Activated naive CD8-positive, alpha-beta T cell treated with anti-CD3 and anti-CD28 coated beads, Interleukin-2, amount 10 ng/mL, durations not matched to agents 7 days and 5 days (primary cell): ENCODE data around the gene GPD1. TPM values are rescaled to one million over a fixed set of nuclear protein-coding genes. Genes with fewer than 3 reads are reported as not detected.
"Not testable (repeated sequence)": the region's sequence is repeated elsewhere in the genome, so short reads cannot be mapped to it uniquely, and the experiment has no call there.

ENCODE experiments used
- ATAC-seq: fragments of 150-1000 bp; cut with Tn5 transposase; one replicate; pipeline ENCODE4 v1.10.0; 2021; ENCODE audit warnings: low read depth, moderate library complexity
- POLR2A ChIA-PET: fragments of 350-600 bp; sonication (Branson Sonifier 250); formaldehyde crosslinking; loops from one replicate; lab custom pipeline; 2021; ENCODE audit warnings: antibody characterized with exemption; lab: Charles Lee
- DNase-seq: peaks from one replicate; pipeline ENCODE4 v3.0.0; 2021
- H3K27ac Mint-ChIP-seq: one replicate; pipeline ENCODE4 v1.8.0; 2022; ENCODE audit warnings: mild to moderate bottlenecking, mixed read lengths
- H3K27me3 Mint-ChIP-seq: one replicate; pipeline ENCODE4 v1.8.0; 2022; ENCODE audit warnings: mild to moderate bottlenecking, moderate library complexity, mixed read lengths
- H3K36me3 Mint-ChIP-seq: one replicate; pipeline ENCODE4 v1.8.0; 2021; ENCODE audit warnings: mild to moderate bottlenecking, mixed read lengths
- H3K4me1 Mint-ChIP-seq: one replicate; pipeline ENCODE4 v1.8.0; 2021; ENCODE audit warnings: mixed read lengths
- H3K4me3 Mint-ChIP-seq: one replicate; pipeline ENCODE4 v1.8.0; 2022; ENCODE audit warnings: mild to moderate bottlenecking, moderate library complexity, mixed read lengths
- H3K9me3 Mint-ChIP-seq: one replicate; pipeline ENCODE4 v1.8.0; 2021; ENCODE audit warnings: mixed read lengths
- total RNA-seq, 2 experiments: library from RNA; stranded (reverse); gene quantifications; one replicate each; pipeline ENCODE4 v1.2.3, GENCODE V29; 2021

The GPD1 gene
- total RNA-seq, 2 experiments from 2014 or later: 0.33 to 0.91 TPM

DNA sequence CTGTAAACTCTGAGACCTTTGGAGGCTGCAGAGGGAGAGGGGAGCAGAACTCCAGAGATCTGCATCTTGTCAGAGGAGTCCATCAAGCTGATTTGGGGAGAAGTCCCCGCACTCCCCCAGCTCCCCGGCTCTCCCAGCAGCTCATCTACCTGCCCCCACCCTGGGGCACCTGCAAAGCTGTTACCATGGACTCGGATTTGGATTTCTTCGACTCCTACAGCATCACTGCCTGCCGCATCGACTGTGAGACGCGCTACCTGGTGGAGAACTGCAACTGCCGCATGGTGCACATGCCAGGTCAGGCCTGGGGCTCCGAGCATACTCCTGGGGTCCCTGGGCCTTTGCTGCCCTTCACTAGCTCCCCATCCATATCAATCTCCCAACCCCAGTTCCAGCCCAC is 25.5 kb upstream of the GPD1 start:
- H3K4me1 Mint-ChIP-seq: peaks cover 2% of the 10 kb centered on the region
- H3K27me3 Mint-ChIP-seq: no peaks in the 10 kb centered on the region
- H3K9me3 Mint-ChIP-seq: no peaks in the 10 kb centered on the region
- no peak for DNase-seq
- POLR2A ChIA-PET: no interaction called here
- H3K36me3 Mint-ChIP-seq: peaks cover 2% of the 10 kb centered on the region
- H3K27ac Mint-ChIP-seq: no peak overlapping the region
- no peak for ATAC-seq
- no peak overlapping the region for H3K4me3 Mint-ChIP-seq

DNA sequence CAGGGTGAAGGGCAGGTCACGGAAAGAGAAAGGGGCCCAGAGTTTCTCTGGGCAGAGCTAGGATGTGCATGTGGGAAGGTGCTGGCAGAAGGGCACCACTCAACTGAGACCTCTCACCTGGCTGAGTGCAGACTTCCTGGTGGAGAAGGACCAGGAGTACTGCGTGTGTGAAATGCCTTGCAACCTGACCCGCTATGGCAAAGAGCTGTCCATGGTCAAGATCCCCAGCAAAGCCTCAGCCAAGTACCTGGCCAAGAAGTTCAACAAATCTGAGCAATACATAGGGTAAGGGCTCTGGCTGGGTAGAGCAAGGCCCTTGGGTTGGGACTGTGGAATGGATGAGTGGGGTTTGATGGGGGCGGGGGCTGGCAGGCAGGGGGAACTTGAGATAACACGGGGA is 24.0 kb upstream of the GPD1 start:
- POLR2A ChIA-PET: no interaction called here
- no peak overlapping the region for H3K27ac Mint-ChIP-seq

GRCh38 chr12:50081096-50081808 is 22.6 kb upstream of the GPD1 start:
- Mint-ChIP-seq H3K27me3 (no peaks in the 10 kb centered on the region), H3K4me1 (peaks cover 9% of the 10 kb centered on the region), H3K27ac (no peak overlapping the region), H3K9me3 (no peaks in the 10 kb centered on the region), H3K36me3 (peaks cover 2% of the 10 kb centered on the region), H3K4me3 (no peak overlapping the region)
- no peak for DNase-seq
- POLR2A ChIA-PET: interaction anchor here (0.5 kb wide), 1 partner anchor 81 kb away, joined by 3 read pairs; no protein-coding TSS in a partner anchor
- ATAC-seq: no peak

More for the DNA sequence above, 24.0 kb upstream of the GPD1 start:
- DNase-seq: no peak
- no peaks in the 10 kb centered on the region for H3K9me3 Mint-ChIP-seq
- peaks cover 2% of the 10 kb centered on the region for H3K36me3 Mint-ChIP-seq
- ATAC-seq: no peak
- H3K4me3 Mint-ChIP-seq: no peak overlapping the region
- H3K4me1 Mint-ChIP-seq: peaks cover 2% of the 10 kb centered on the region
- no peaks in the 10 kb centered on the region for H3K27me3 Mint-ChIP-seq

DNA sequence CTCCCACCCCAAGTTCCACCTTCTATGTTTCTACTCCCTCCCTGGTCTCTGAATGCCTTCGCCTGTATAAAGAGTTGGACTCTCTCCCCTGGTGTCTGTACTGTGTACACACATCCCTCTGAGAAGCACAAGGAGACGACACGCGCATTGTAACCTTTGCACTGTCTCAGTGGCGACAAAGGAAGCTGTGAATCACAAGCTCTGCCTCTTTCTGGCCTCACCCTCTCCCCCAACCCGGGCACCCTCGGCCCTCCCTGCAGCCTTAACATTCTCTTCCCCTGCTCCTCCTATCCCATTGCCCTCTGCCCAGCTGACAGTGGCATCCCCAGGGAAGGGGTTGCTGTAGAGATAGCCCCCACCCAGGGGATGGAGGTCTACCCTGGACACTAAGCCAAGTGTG is 21.2 kb upstream of the GPD1 start:
- ATAC-seq: no peak
- Mint-ChIP-seq H3K4me1 (peaks cover 16% of the 10 kb centered on the region), H3K27me3 (no peaks in the 10 kb centered on the region), H3K9me3 (no peaks in the 10 kb centered on the region), H3K27ac (peak overlapping the region; percentile 35), H3K36me3 (peaks cover 6% of the 10 kb centered on the region), H3K4me3 (no peak overlapping the region)
- POLR2A ChIA-PET: interaction anchor here (0.6 to 1.2 kb wide), 2 partner anchors 29 to 201 kb away, joined by 3 to 5 read pairs; partner anchors contain the start of genes COX14 and LIMA1
- DNase-seq: no peak

DNA sequence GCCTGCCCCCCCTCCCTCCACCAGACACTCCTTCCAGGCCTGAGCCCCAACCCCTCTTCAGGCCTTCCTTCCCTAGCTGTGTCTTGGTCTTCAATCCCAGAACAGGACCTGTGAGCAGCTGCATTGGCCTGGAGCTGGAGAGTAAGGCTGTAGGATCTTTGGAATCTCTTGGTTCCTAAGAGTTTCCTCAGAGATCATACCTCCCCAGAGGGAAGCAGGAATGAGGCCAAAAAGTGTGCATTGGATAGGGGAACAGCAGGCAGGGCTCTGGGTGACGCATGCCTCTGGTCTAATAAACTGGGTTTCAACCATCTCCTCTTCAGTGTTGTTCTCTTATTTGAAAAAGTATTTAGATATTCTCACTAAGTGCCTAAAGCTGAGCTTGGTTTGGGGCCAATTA is 20.5 kb upstream of the GPD1 start:
- Mint-ChIP-seq H3K36me3 (peaks cover 4% of the 10 kb centered on the region), H3K4me3 (peak overlapping the region; percentile 66), H3K27ac (peak overlapping the region; percentile 53), H3K9me3 (no peaks in the 10 kb centered on the region), H3K4me1 (peaks cover 16% of the 10 kb centered on the region), H3K27me3 (no peaks in the 10 kb centered on the region)
- no peak for ATAC-seq
- no peak for DNase-seq
- POLR2A ChIA-PET: interaction anchor here (0.6 to 1.2 kb wide), 2 partner anchors 28 to 200 kb away, joined by 3 to 5 read pairs; partner anchors contain the start of genes COX14 and LIMA1

DNA sequence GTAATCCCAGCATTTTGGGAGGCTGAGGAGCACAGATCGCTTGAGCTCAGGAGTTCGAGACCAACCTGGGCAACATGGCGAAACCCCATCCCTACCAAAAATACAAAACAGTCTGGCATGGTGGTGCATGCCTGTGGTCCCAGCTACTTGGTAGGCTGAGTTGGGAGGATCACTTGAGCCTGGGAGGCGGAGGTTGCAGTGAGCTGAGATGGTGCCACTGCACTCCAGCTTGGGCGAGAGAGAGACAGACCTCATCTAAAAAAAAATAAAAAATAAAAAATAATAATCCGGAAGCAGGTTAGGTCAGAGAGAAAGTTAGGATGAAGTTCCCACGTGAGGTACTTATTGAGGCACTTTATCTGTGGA is 19.4 kb upstream of the GPD1 start:
- ATAC-seq, H3K9me3 Mint-ChIP-seq, H3K36me3 Mint-ChIP-seq, DNase-seq, H3K27me3 Mint-ChIP-seq: not testable (repeated sequence)
- peaks cover 23% of the 10 kb centered on the region for H3K4me1 Mint-ChIP-seq
- POLR2A ChIA-PET: interaction anchor here (0.6 to 2.2 kb wide), 12 partner anchors 14 to 199 kb away, joined by 3 to 27 read pairs (median 4); partner anchors contain the start of genes CERS5, COX14, LIMA1 and RACGAP1
- H3K4me3 Mint-ChIP-seq: peak overlapping the region; percentile 95
- peak overlapping the region; percentile 96 for H3K27ac Mint-ChIP-seq

- Mint-ChIP-seq H3K9me3 (no peaks in the 10 kb centered on the region), H3K4me3 (peak within 1 kb of the TSS; percentile 95), H3K27me3 (no peaks in the 10 kb centered on the region), H3K27ac (peak within 1 kb of the TSS; percentile 96), H3K36me3 (peaks cover 6% of the 10 kb centered on the region), H3K4me1 (peaks cover 23% of the 10 kb centered on the region)
- DNase-seq (peak; percentile 82), ATAC-seq (peak; percentile 89)
- POLR2A ChIA-PET: interaction anchor here (0.6 to 2.2 kb wide), 15 partner anchors 14 to 1083 kb away, joined by 3 to 27 read pairs (median 4); partner anchors contain the start of genes CERS5, COX14, LIMA1 and RACGAP1
Measured at GRCh38 chr12:50084775-50085614, 18.8 kb upstream of the GPD1 start, which contains the start of gene SMARCD1. Gene SMARCD1 (plus strand): TSS chr12:50085342. CDS start chr12:50085370, 28 bp downstream.

- POLR2A ChIA-PET: interaction anchor here (0.6 to 2.2 kb wide), 10 partner anchors 22 to 1083 kb away, joined by 3 to 27 read pairs (median 4); partner anchors contain the start of genes CERS5, COX14 and RACGAP1
- H3K27ac Mint-ChIP-seq: peak overlapping the region; percentile 90
- H3K36me3 Mint-ChIP-seq: peaks cover 6% of the 10 kb centered on the region
- H3K4me3 Mint-ChIP-seq: peak overlapping the region; percentile 95
- no peaks in the 10 kb centered on the region for H3K9me3 Mint-ChIP-seq
- DNase-seq: no peak
- no peaks in the 10 kb centered on the region for H3K27me3 Mint-ChIP-seq
- peak; percentile 7 for ATAC-seq
- peaks cover 23% of the 10 kb centered on the region for H3K4me1 Mint-ChIP-seq
Measured at GRCh38 chr12:50085615-50086072, 18.2 kb upstream of the GPD1 start.

GRCh38 chr12:50086148-50086547 is 17.7 kb upstream of the GPD1 start:
- no peak for ATAC-seq
- H3K36me3 Mint-ChIP-seq: peaks cover 9% of the 10 kb centered on the region
- peak overlapping the region; percentile 90 for H3K27ac Mint-ChIP-seq
- no peaks in the 10 kb centered on the region for H3K27me3 Mint-ChIP-seq
- H3K9me3 Mint-ChIP-seq: no peaks in the 10 kb centered on the region
- POLR2A ChIA-PET: interaction anchor here (0.9 to 2.2 kb wide), 4 partner anchors 22 to 81 kb away, joined by 3 to 18 read pairs (median 4); partner anchors contain the start of genes CERS5, COX14 and RACGAP1
- peak overlapping the region; percentile 95 for H3K4me3 Mint-ChIP-seq
- DNase-seq: no peak
- peaks cover 23% of the 10 kb centered on the region for H3K4me1 Mint-ChIP-seq

- ATAC-seq: no peak
- no peaks in the 10 kb centered on the region for H3K27me3 Mint-ChIP-seq
- DNase-seq: no peak
- POLR2A ChIA-PET: interaction anchor here (0.7 kb wide), 1 partner anchor 25 kb away, joined by 4 read pairs; the partner anchor contains the start of gene COX14
- H3K9me3 Mint-ChIP-seq: no peaks in the 10 kb centered on the region
- H3K27ac Mint-ChIP-seq: no peak overlapping the region
- H3K36me3 Mint-ChIP-seq: peaks cover 13% of the 10 kb centered on the region
- peaks cover 23% of the 10 kb centered on the region for H3K4me1 Mint-ChIP-seq
- H3K4me3 Mint-ChIP-seq: no peak overlapping the region
Measured at GRCh38 chr12:50087151-50087550, 16.7 kb upstream of the GPD1 start.

- POLR2A ChIA-PET: no interaction called here
- no peaks in the 10 kb centered on the region for H3K27me3 Mint-ChIP-seq
- no peak overlapping the region for H3K27ac Mint-ChIP-seq
- ATAC-seq (no peak), DNase-seq (no peak)
- H3K4me1 Mint-ChIP-seq: peaks cover 23% of the 10 kb centered on the region
- no peak overlapping the region for H3K4me3 Mint-ChIP-seq
- peaks cover 13% of the 10 kb centered on the region for H3K36me3 Mint-ChIP-seq
- H3K9me3 Mint-ChIP-seq: no peaks in the 10 kb centered on the region
Measured at GRCh38 chr12:50087995-50088394, 15.8 kb upstream of the GPD1 start.

DNA sequence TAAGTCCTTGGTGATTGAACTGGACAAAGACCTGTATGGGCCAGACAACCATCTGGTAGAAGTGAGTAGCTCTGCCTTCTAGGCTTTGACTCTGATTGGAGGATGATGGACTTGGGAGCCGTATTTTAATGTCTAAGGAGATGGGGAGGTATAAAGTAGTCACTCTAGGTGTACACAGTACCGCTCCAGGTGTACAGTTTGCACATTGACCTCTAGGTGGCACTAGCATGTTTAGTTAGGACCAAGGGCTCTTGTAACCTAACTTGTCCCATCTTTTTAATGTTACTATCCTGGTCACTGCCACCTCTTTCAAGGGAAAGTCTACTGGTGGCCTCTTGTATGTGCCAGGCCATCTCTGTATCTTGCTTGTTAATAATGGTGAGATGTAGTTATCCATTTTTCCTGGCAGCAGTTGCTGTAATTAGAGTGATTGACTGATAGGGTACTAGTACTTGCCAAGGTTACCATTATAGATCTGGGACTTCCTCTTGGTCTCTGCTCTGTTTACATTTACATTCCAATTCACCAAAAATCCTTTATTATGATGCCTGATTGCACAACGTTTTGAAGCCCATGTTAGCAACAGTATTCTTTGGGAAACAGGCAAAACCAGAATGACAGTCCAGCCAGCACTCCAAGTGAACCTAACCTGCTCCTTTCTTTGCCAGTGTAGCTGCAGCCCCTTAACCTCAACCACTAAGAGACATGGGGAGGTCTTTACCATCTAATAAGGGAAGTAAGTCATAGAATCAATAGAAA is 15.1 kb upstream of the GPD1 start:
- Mint-ChIP-seq H3K4me1 (peaks cover 20% of the 10 kb centered on the region), H3K27me3 (no peaks in the 10 kb centered on the region), H3K4me3 (no peak overlapping the region), H3K36me3 (peaks cover 13% of the 10 kb centered on the region), H3K9me3 (no peaks in the 10 kb centered on the region), H3K27ac (no peak overlapping the region)
- POLR2A ChIA-PET: no interaction called here
- DNase-seq: no peak
- peak; percentile 22 for ATAC-seq
